Suprapubic skin (tissue), 4 donors: ENCODE measurements around the gene TGFB1. TPM values are rescaled to one million over a fixed set of nuclear protein-coding genes. Genes with fewer than 3 reads are reported as not detected.

ENCODE experiments used
- DNase-seq, 2 donors: peaks; one replicate each; pipeline ENCODE4 v3.0.0-alpha.2; 2019; ENCODE audit warnings: low spot score in 2 of 2
- H3K27ac ChIP-seq: fragments of 200-600 bp; sonication (generic); one replicate; pipeline ENCODE4 v1.5.1; 2019
- H3K27me3 ChIP-seq: fragments of 200-600 bp; sonication (generic); one replicate; pipeline ENCODE4 v1.5.1; 2019
- H3K36me3 ChIP-seq: fragments of 200-600 bp; sonication (generic); one replicate; pipeline ENCODE4 v1.5.1; 2019
- H3K4me1 ChIP-seq: fragments of 200-600 bp; sonication (generic); one replicate; pipeline ENCODE4 v1.5.1; 2019
- H3K4me3 ChIP-seq: fragments of 200-600 bp; sonication (generic); one replicate; pipeline ENCODE4 v1.5.1; 2019; ENCODE audit warnings: mild to moderate bottlenecking
- H3K9me3 ChIP-seq: fragments of 200-600 bp; sonication (generic); one replicate; pipeline ENCODE4 v1.5.1; 2019
- EP300 ChIP-seq: sonication (generic); formaldehyde crosslinking; IDR thresholded peaks from one replicate; pipeline ENCODE4 v1.6.1; 2017; ENCODE audit warnings: antibody characterized with exemption
- POLR2A ChIP-seq, 2 donors: fragments of 450-650 bp; IDR thresholded peaks; one replicate each; pipeline ENCODE4 v1.6.1; 2017; ENCODE audit warnings: antibody characterized with exemption in 2 of 2, mild to moderate bottlenecking in 2 of 2, moderate library complexity in 2 of 2
- POLR2AphosphoS5 ChIP-seq, 3 donors: sonication (generic); formaldehyde crosslinking; IDR thresholded peaks; one replicate each; pipeline ENCODE4 v1.6.1; 2017; ENCODE audit warnings: antibody characterized with exemption in 3 of 3
- WGBS: methylation state at CpG from one replicate; pipeline ENCODE4 v1.1.5; 2018; 5-methylcytosine and 5-hydroxymethylcytosine counted together
- total RNA-seq, 4 donors: library from RNA; depleted of rRNA; stranded (reverse); fragments of >200 nt; gene quantifications; one replicate each; pipeline ENCODE4 v1.1.0, GENCODE V29; 2016
- TF ChIP-seq, protein P1 (sequence below), 2 donors: fragments of 200-600 bp in 1 of 2; fragments of 450-650 bp in 1 of 2; sonication (generic) in 1 of 2; IDR thresholded peaks; one replicate each; pipeline ENCODE4 v1.5.1; 2016 to 2019; ENCODE audit warnings: antibody characterized with exemption in 2 of 2, mild to moderate bottlenecking in 1 of 2, moderate library complexity in 1 of 2

Gene TGFB1
- total RNA-seq, 4 donors from 2014 or later = 16.4 to 19.9 (median 17.4) TPM

DNA sequence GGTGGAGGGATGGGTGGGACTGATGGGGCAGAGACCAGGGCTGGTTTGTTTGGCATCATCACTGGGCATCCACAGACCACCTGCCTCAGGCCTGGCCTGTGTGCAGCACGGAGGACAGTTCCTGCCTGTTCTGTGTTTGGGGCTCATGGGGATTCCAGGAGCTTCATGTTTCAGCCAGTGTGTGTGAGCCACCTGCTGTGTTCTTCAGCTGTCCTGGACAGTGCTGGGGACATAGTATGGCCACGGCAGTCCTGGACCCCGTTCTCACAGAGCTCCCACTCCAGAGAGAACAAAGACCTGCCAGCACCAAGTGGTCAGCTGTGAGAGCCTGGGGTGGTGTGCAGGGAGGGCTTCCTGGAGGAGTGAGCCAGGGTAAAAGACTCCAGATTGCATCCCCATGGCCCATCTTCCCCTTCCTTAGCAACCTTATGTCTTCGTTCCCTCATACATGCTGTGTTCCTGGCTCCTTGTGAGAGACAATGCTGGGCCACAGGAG is 45.7 kb downstream of the TGFB1 start:
- Histone ChIP-seq H3K27me3 (no peaks in the 10 kb centered on the region), H3K4me1 (peaks cover 40% of the 10 kb centered on the region), H3K27ac (peak overlapping the region; percentile 98), H3K4me3 (no peak overlapping the region), H3K9me3 (no peaks in the 10 kb centered on the region), H3K36me3 (peaks cover 49% of the 10 kb centered on the region)
- TF ChIP-seq EP300 (no peak), POLR2A (IDR thresholded peaks at IDR 0.05) (no peak), POLR2AphosphoS5 (IDR thresholded peaks at IDR 0.05) (no peak)
- TF ChIP-seq, protein P1, sequence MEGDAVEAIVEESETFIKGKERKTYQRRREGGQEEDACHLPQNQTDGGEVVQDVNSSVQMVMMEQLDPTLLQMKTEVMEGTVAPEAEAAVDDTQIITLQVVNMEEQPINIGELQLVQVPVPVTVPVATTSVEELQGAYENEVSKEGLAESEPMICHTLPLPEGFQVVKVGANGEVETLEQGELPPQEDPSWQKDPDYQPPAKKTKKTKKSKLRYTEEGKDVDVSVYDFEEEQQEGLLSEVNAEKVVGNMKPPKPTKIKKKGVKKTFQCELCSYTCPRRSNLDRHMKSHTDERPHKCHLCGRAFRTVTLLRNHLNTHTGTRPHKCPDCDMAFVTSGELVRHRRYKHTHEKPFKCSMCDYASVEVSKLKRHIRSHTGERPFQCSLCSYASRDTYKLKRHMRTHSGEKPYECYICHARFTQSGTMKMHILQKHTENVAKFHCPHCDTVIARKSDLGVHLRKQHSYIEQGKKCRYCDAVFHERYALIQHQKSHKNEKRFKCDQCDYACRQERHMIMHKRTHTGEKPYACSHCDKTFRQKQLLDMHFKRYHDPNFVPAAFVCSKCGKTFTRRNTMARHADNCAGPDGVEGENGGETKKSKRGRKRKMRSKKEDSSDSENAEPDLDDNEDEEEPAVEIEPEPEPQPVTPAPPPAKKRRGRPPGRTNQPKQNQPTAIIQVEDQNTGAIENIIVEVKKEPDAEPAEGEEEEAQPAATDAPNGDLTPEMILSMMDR (IDR thresholded peaks at IDR 0.05) = no peak
- no peak for DNase-seq
- 34% methylated on average over 3 of the region's 4 CpGs for WGBS

DNA sequence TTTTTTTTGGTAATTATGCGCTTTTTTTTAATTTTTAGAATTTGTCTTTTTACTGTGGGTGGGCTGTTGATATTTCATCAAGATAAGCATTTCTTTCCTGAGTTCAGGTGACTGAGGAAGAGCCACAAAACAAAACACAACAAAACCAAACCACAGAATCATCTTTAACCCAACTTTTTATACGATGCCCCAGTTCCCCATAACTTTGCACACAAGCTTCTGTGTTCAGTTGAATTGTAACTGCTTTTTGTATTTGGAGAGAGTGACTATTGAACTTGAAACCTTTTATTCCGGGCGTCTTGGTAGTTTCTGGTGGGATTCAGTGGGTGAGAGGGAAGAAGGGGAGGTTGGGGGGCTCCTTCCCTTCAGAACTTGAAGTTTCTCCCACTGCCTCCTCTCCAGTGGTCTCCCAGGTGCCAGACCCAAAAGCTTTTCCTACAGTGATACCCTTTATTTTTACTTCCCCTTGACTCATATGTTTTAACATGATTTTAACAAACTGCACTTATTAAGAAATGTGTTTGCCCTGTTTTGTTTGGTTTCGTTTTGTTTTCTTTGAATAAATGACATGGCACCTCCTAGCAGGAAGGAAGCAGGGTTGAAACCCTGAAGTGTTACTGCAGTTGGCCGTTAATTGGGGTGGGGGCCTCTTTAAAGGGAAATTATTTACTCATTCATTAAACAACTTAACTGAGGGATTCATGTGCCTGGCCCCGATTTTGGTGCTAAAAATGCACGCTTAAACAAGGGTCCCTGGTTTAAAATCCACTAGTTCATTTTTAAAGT is 46.4 kb downstream of the TGFB1 start:
- Histone ChIP-seq H3K4me3 (no peak overlapping the region), H3K36me3 (peaks cover 50% of the 10 kb centered on the region), H3K4me1 (peaks cover 38% of the 10 kb centered on the region), H3K27ac (peak overlapping the region; percentile 98), H3K9me3 (no peaks in the 10 kb centered on the region), H3K27me3 (no peaks in the 10 kb centered on the region)
- 59% methylated on average over 8 of the region's 8 CpGs for whole genome bisulfite sequencing
- TF ChIP-seq EP300 (no peak), POLR2AphosphoS5 (IDR thresholded peaks at IDR 0.05) (no peak), POLR2A (IDR thresholded peaks at IDR 0.05) (no peak)
- TF ChIP-seq, protein P1 (IDR thresholded peaks at IDR 0.05) = no peak
- no peak for DNase-seq

- 80% methylated on average over 13 of the region's 13 CpGs for WGBS
- no peak for DNase-seq
- Histone ChIP-seq H3K27me3 (no peaks in the 10 kb centered on the region), H3K4me3 (no peak overlapping the region), H3K27ac (no peak overlapping the region), H3K4me1 (peaks cover 38% of the 10 kb centered on the region), H3K36me3 (peaks cover 61% of the 10 kb centered on the region), H3K9me3 (no peaks in the 10 kb centered on the region)
- TF ChIP-seq POLR2A (IDR thresholded peaks at IDR 0.05) (no peak), EP300 (no peak), POLR2AphosphoS5 (IDR thresholded peaks at IDR 0.05) (no peak)
- TF ChIP-seq, protein P1 (IDR thresholded peaks at IDR 0.05) = no peak
Measured at GRCh38 chr19:41305927-41306793, 47.6 kb downstream of the TGFB1 start.

- no peaks in the 10 kb centered on the region for H3K9me3 ChIP-seq
- H3K4me3 ChIP-seq = no peak overlapping the region
- no peak overlapping the region for H3K27ac ChIP-seq
- TF ChIP-seq, protein P1 (IDR thresholded peaks at IDR 0.05) = no peak
- TF ChIP-seq EP300 (no peak), POLR2AphosphoS5 (IDR thresholded peaks at IDR 0.05) (no peak), POLR2A (IDR thresholded peaks at IDR 0.05) (no peak)
- no peaks in the 10 kb centered on the region for H3K27me3 ChIP-seq
- peaks cover 45% of the 10 kb centered on the region for H3K4me1 ChIP-seq
- peaks cover 71% of the 10 kb centered on the region for H3K36me3 ChIP-seq
- no peak for DNase-seq
- WGBS = 67% methylated on average over 4 of the region's 4 CpGs
Measured at GRCh38 chr19:41304706-41305483, 48.8 kb downstream of the TGFB1 start.
